Neural cell (in vitro differentiated cells): ENCODE results near the gene PAX6.

Experiments used
- EP300 ChIP-seq: fragments of 450-650 bp; conservative IDR thresholded peaks from 2 replicates; pipeline ENCODE4 v1.6.1; 2014; ENCODE audit warnings: antibody characterized with exemption, mild to moderate bottlenecking, moderate library complexity; ENCODE audit not compliant: poor library complexity, severe bottlenecking
- EZH2 ChIP-seq: fragments of 200-600, 300-800 bp; shearing (Covaris generic), sonication (generic); IDR thresholded peaks from 2 replicates; pipeline ENCODE4 v1.6.1; 2014; ENCODE audit warnings: antibody characterized with exemption, low read length, borderline replicate concordance, mild to moderate bottlenecking; ENCODE audit not compliant: insufficient read depth, poor library complexity, severe bottlenecking
- MXI1 ChIP-seq: fragments of 450-650 bp; conservative IDR thresholded peaks from 2 replicates; pipeline ENCODE4 v1.6.1; 2014; ENCODE audit warnings: antibody characterized with exemption, mild to moderate bottlenecking; ENCODE audit not compliant: poor library complexity, severe bottlenecking
- POLR2AphosphoS5 ChIP-seq: IDR thresholded peaks from 2 replicates; pipeline ENCODE4 v1.6.1; 2012
- RAD21 ChIP-seq: fragments of 450-650 bp; conservative IDR thresholded peaks from 2 replicates; pipeline ENCODE4 v1.6.1; 2014; ENCODE audit warnings: antibody characterized with exemption, mild to moderate bottlenecking, moderate library complexity
- SMC3 ChIP-seq: fragments of 450-650 bp; conservative IDR thresholded peaks from 2 replicates; pipeline ENCODE4 v1.6.1; 2014; ENCODE audit warnings: antibody characterized with exemption, mild to moderate bottlenecking, moderate library complexity; ENCODE audit not compliant: poor library complexity
- TAF1 ChIP-seq: IDR thresholded peaks from 2 replicates; pipeline ENCODE4 v1.6.1; 2012; ENCODE audit warnings: low read depth
- TF ChIP-seq, protein P1 (sequence below): IDR thresholded peaks from 2 replicates; pipeline ENCODE4 v1.6.1; 2012; ENCODE audit warnings: borderline replicate concordance
- TF ChIP-seq, protein P2 (sequence below): fragments of 450-650 bp; IDR thresholded peaks from 2 replicates; pipeline ENCODE4 v1.5.1; 2014; ENCODE audit warnings: antibody characterized with exemption, mild to moderate bottlenecking, moderate library complexity; ENCODE audit not compliant: poor library complexity, severe bottlenecking

- TF ChIP-seq, protein P1, sequence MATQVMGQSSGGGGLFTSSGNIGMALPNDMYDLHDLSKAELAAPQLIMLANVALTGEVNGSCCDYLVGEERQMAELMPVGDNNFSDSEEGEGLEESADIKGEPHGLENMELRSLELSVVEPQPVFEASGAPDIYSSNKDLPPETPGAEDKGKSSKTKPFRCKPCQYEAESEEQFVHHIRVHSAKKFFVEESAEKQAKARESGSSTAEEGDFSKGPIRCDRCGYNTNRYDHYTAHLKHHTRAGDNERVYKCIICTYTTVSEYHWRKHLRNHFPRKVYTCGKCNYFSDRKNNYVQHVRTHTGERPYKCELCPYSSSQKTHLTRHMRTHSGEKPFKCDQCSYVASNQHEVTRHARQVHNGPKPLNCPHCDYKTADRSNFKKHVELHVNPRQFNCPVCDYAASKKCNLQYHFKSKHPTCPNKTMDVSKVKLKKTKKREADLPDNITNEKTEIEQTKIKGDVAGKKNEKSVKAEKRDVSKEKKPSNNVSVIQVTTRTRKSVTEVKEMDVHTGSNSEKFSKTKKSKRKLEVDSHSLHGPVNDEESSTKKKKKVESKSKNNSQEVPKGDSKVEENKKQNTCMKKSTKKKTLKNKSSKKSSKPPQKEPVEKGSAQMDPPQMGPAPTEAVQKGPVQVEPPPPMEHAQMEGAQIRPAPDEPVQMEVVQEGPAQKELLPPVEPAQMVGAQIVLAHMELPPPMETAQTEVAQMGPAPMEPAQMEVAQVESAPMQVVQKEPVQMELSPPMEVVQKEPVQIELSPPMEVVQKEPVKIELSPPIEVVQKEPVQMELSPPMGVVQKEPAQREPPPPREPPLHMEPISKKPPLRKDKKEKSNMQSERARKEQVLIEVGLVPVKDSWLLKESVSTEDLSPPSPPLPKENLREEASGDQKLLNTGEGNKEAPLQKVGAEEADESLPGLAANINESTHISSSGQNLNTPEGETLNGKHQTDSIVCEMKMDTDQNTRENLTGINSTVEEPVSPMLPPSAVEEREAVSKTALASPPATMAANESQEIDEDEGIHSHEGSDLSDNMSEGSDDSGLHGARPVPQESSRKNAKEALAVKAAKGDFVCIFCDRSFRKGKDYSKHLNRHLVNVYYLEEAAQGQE: no peak
- TF ChIP-seq, protein P2, sequence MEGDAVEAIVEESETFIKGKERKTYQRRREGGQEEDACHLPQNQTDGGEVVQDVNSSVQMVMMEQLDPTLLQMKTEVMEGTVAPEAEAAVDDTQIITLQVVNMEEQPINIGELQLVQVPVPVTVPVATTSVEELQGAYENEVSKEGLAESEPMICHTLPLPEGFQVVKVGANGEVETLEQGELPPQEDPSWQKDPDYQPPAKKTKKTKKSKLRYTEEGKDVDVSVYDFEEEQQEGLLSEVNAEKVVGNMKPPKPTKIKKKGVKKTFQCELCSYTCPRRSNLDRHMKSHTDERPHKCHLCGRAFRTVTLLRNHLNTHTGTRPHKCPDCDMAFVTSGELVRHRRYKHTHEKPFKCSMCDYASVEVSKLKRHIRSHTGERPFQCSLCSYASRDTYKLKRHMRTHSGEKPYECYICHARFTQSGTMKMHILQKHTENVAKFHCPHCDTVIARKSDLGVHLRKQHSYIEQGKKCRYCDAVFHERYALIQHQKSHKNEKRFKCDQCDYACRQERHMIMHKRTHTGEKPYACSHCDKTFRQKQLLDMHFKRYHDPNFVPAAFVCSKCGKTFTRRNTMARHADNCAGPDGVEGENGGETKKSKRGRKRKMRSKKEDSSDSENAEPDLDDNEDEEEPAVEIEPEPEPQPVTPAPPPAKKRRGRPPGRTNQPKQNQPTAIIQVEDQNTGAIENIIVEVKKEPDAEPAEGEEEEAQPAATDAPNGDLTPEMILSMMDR: no peak
- TF ChIP-seq SMC3: no peak
- TF ChIP-seq POLR2AphosphoS5: no peak
- no peak for TF ChIP-seq EZH2
- no peak for TF ChIP-seq EP300
- no peak for TF ChIP-seq MXI1
- TF ChIP-seq TAF1: no peak
- TF ChIP-seq RAD21: no peak
Measured at GRCh38 chr11:31782257-31782656, 28.9 kb downstream of the PAX6 start.
